Putamen (tissue), 1 donor: ENCODE data around the gene NCKAP5.

ENCODE experiments used
- DNase-seq: peaks from one replicate; pipeline ENCODE4 v3.0.0-alpha.2; 2016; ENCODE audit warnings: low spot score

The NCKAP5 gene

DNA sequence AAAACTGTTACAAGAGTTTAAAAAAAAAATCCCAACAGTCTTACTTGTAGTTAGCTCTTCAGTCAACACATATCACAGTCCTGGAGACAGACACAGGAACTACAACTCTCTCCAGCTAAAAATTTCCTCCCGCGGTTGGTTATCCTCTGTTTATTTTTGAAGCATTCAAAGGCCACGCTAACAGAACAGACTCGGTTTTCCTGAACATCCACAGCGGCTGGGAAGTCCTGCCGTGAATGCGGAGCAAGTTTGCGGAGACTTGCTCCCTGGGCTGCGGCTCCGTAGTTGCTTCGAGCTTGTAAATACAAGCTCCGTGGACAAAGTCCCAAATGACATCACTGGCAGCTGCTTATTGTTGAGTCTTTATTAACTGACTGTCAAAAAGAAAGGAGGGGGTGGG, at the start of gene NCKAP5:
NCKAP5 (minus strand) TSS at position 292 of the 400 bp plus-strand sequence. CDS start 50,937 bp downstream, outside the sequence.
- DNase-seq = peak; percentile 74

DNA sequence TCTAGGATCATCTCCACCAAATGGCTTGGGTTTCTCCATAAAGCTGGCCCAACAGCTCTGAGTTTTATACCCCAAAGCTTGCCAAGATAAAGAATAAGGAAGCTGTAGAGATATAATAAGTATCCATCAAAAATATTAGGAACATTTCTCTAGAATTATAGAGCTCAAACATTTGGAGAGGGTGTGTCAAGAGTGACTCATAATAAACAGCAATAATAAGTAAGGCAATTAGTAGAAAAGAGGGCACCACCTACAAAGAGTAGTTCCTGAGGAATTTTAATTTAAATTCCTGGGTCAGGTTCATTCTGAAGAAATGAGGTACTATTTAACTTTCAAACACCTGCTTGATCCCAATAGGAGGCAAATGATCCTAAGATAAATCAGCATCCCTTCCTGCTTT, 41.4 kb upstream of the NCKAP5 start:
- DNase-seq = no peak

GRCh38 chr2:133608291-133608690, 40.0 kb upstream of the NCKAP5 start:
- no peak for DNase-seq

DNA sequence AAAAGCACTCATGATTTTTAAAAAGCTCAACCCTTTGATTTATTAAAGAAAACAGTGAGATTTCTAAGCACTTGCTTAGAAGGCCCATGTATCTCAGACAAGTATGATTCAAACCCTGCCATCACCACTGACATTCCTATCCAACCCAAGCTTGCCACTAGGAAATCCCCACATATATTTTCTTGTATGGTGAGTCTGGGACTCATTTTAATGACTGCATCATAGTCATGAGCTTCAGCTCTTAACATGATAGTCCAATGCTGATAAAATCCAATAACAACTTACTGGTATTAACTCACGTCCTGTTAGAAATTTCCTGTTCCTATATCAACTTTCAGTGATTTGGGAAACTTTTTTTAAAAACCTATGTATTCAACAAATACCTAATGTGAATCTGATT, 39.4 kb upstream of the NCKAP5 start:
- DNase-seq = no peak

DNA sequence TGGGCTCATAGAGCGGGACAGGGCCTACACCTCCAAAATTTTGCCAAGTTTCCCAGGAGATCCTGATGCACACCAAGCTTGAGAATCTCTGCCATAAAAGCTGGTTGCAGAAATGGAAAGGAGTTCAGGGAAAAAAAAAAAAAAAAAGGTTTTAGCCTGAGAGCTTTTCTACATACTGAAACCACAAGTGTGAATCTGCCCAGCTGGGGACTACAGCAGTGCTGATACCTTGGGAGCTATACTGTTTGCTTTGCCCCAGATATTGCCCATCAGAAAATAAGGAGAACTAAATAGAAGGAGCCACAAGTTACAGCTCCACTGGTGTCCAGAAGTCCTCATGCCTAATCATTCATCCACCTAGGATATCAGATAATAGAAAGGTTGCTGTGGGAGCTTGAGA, 38.4 kb upstream of the NCKAP5 start:
- no peak for DNase-seq

- DNase-seq = no peak
These were observed 37.5 kb upstream of the NCKAP5 start for GRCh38 chr2:133605766-133606137.

DNA sequence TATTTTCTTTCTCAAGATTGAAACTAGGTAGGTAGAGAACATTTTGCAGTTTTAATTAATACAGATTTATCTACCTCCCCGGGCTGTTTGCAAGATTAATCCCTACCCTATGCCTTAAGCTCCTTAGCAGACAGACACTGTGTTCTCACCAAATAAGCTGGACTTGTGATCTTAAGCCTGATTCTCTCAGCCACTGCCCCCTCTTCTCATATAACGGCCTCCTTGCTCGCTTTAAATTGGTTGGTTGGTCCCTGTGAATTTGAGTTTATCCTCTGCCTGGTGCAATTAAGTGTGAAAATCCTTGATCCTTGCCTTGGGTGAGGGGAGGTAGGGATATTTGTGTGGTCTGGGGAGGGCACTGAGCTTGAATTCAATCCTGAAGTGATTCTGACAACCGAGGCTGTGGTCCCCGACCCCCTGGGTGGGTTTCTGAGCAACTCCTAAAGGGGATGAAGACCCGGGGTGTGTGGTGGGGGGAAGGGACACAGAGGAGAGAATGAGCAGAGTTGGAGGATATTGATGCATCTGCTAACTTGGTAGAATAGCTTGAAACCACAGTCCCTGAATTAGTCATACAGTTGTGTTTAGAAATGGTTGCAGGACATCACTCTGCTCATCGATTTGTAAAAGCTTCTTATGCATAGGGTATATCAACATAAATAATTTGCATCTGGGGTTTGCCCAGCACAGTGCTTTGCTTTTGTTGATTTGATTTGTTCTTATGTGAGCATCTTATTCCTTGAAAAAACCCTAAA, 36.9 kb upstream of the NCKAP5 start:
- DNase-seq = no peak

GRCh38 chr2:133603109-133603508, 34.8 kb upstream of the NCKAP5 start:
- no peak for DNase-seq

- peak; percentile 15 for DNase-seq
These were observed 34.3 kb upstream of the NCKAP5 start for GRCh38 chr2:133602538-133602937.

- peak; percentile 88 for DNase-seq
These were observed 32.1 kb upstream of the NCKAP5 start for GRCh38 chr2:133600266-133600928.

GRCh38 chr2:133599811-133600210, 31.5 kb upstream of the NCKAP5 start:
- DNase-seq = no peak

- DNase-seq = no peak
These were observed 31.0 kb upstream of the NCKAP5 start for GRCh38 chr2:133599211-133599803.

- no peak for DNase-seq
These were observed 30.5 kb upstream of the NCKAP5 start for GRCh38 chr2:133598769-133599168.

GRCh38 chr2:133596701-133597393, 28.6 kb upstream of the NCKAP5 start:
- no peak for DNase-seq

- DNase-seq = peak; percentile 88
These were observed 22.9 kb upstream of the NCKAP5 start for GRCh38 chr2:133591164-133591563.

GRCh38 chr2:133589456-133589855, 21.2 kb upstream of the NCKAP5 start:
- no peak for DNase-seq

- DNase-seq = no peak
These were observed 19.9 kb upstream of the NCKAP5 start for GRCh38 chr2:133588144-133588543.

DNA sequence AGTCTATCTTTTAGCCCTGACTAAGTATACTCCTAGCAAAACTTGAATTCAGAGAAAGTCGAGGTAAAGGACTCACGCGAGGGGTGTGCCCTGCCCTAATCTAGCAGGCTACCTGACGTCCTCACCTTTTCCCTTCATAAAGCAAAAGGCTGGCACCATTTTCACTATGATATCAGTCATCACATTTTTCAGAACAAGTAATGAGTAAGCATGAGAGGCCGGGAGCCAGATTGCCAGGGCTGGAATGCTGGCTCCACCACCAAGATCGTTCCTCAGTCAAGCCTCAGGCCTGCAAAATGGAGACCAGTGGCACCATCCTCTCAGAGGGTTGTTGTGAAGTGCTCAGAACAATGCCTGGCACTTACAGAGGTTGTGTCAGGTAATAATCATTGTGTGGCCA, 18.7 kb upstream of the NCKAP5 start:
- no peak for DNase-seq

DNA sequence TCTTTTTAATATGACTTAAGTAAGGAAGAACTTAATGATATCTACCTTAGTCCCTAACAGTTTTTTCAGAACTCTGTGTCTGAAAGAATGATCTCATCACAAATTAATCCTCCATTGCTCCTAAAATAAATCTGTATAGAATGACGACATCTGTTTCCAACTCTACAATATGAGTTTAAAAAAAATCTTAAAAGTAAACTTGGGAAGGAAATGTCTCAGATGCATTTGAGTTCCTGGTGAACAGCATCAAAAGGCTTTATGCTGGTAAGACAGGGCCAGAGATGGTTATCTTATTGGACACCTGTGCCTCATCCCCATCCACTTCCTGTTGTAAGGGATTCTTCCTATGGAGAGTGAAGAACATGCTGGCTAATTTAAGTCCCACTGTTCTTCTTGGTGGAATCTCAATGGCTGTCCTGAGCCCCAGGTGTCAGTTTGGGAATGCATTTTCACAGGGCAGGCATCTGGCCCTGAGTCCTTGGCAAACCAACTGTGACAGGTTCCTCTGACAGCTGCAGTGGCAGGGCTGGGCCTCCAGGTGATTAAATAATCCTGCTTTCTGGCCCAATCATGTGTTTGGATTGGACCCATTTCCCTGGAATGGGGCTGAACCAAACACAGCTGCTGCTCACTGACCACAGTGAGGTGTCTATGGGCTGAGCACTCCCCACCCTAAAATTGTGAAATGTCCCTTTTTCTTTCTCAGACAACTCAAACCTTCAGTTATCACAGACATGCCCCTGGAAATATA, 12.9 kb upstream of the NCKAP5 start:
- no peak for DNase-seq

DNA sequence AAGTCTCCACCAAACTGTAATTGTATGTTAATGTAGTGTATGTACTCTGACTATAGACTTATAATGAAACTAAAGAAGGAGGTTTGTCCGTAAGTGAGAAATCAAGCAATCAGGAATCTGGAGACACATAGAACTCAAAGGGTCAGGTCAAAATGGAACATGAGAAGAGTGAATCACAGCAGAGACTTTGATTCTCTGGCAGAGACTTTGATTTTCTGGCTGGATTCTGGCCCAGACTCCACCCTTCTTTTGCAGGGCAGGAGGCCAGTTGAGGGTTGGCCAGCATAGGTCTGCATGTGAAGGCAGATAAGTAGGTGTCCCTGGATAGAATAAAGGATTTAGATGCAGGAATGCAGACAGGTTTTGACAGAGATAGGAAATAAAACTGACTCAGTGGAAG, 11.0 kb upstream of the NCKAP5 start:
- no peak for DNase-seq

- no peak for DNase-seq
These were observed 8.5 kb upstream of the NCKAP5 start for GRCh38 chr2:133576714-133577113.

DNA sequence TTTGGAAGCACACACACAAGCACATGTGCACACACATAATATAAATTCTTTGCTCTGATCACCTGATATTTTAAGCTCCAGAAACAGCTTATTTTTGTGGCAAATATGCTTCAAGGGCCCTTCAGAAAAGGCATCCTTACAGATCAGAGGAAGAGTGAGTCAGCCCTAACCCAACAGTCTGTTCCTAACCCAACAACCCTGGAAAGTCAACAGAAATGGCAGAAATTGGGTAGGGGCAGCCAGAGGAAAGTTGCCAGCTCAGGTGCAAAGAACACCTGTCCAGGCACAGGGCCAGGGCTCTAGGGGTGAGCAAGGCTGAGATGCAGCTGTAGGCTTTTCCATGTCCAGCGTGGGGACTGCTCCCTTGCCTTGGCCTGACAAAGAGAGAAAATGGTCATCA, 6.4 kb upstream of the NCKAP5 start:
- DNase-seq = no peak
